ENCODE measurements around the gene CD44. TPM values are rescaled to one million over a fixed set of nuclear protein-coding genes. Genes with fewer than 3 reads are reported as not detected.

The CD44 gene
- total RNA-seq, 1 experiment from 2014 or later = 6.1 TPM

GRCh38 chr11:35098855-35099254, 40.1 kb upstream of the CD44 start:
- Histone ChIP-seq H3K4me2 (ENCODE audit: insufficient read depth, insufficient read length, low read length) (no peak overlapping the region), H3K18ac (ENCODE audit: insufficient read length, low read depth, low read length) (no peak overlapping the region), H2AK5ac (ENCODE audit: insufficient read length, low read length) (no peak overlapping the region), H2BK5ac (ENCODE audit: insufficient read length, low read length) (no peak overlapping the region), H3K4me1 (ENCODE audit: insufficient read depth, low read length) (no peaks in the 10 kb centered on the region), H2BK12ac (ENCODE audit: insufficient read length, low read depth, low read length) (no peak overlapping the region), H3K4ac (ENCODE audit: low read depth, low read length) (no peak overlapping the region), H3T11ph (ENCODE audit: low read length) (no peak overlapping the region), H3K79me2 (ENCODE audit: insufficient read depth, low read length) (no peaks in the 10 kb centered on the region), H3K27ac (ENCODE audit: insufficient read length, low read depth, low read length) (no peak overlapping the region), H2BK120ac (ENCODE audit: low read depth, low read length, poor library complexity, severe bottlenecking) (no peak overlapping the region), H3K9ac (ENCODE audit: extremely low read depth, insufficient read length, low read length) (no peak overlapping the region), H3K27me3 (ENCODE audit: insufficient read depth, low read length) (no peaks in the 10 kb centered on the region), H3K23me2 (ENCODE audit: insufficient read length, low read depth, low read length, poor library complexity, severe bottlenecking) (no peaks in the 10 kb centered on the region), H4K91ac (ENCODE audit: insufficient read length, low read depth, low read length) (no peak overlapping the region), H3K14ac (ENCODE audit: insufficient read depth, low read length) (no peak overlapping the region), H3K79me1 (ENCODE audit: insufficient read depth, low read depth, low read length, poor library complexity, severe bottlenecking) (no peaks in the 10 kb centered on the region), H2BK20ac (ENCODE audit: low read depth, low read length, poor library complexity, severe bottlenecking) (no peak overlapping the region), H4K5ac (ENCODE audit: insufficient read length, low read depth, low read length) (no peak overlapping the region), H2BK15ac (ENCODE audit: low read depth, low read length) (no peak overlapping the region), H3K23ac (ENCODE audit: insufficient read length, low read depth, low read length) (no peak overlapping the region), H3K56ac (ENCODE audit: insufficient read length, low read depth, low read length) (no peak overlapping the region), H4K8ac (replicated peaks; ENCODE audit: insufficient read length, low read depth, low read length) (no peak overlapping the region), H3K9me3 (ENCODE audit: control insufficient read depth, low read depth, low read length) (no peaks in the 10 kb centered on the region), H4K20me1 (ENCODE audit: control insufficient read depth, insufficient read depth, insufficient read length) (no peaks in the 10 kb centered on the region), H2AFZ (ENCODE audit: low read length) (no peak overlapping the region)
- H3K36me3 Mint-ChIP-seq (ENCODE audit: insufficient read depth in 1 of 3, low read depth in 3 of 3) = no peaks in the 10 kb centered on the region
- no peak overlapping the region for H3K27ac Mint-ChIP-seq
- H3K4me1 Mint-ChIP-seq = no peaks in the 10 kb centered on the region
- no peak for DNase-seq
- WGBS (ENCODE audit: extremely low coverage, insufficient read length, low lambda C conversion rate) = no CpG with 5 or more reads among the region's 5 CpGs
- TF ChIP-seq CTCF (conservative IDR thresholded peaks at IDR 0.05) = no peak
- no peaks in the 10 kb centered on the region; a peak in 1 of 5 replicates for H3K9me3 Mint-ChIP-seq
- H3K4me3 Mint-ChIP-seq = no peak overlapping the region
- H3K27me3 Mint-ChIP-seq (ENCODE audit: low read depth) = peaks cover 1% of the 10 kb centered on the region
